ENCODE data around the gene S100A16. TPM values are rescaled to one million over a fixed set of nuclear protein-coding genes. Genes with fewer than 3 reads are reported as not detected.
"Not testable (repeated sequence)": the region's sequence is repeated elsewhere in the genome, so short reads cannot be mapped to it uniquely, and the experiment has no call there.

Gene S100A16
- total RNA-seq, 1 donor from 2014 or later: 22.1 TPM

DNA sequence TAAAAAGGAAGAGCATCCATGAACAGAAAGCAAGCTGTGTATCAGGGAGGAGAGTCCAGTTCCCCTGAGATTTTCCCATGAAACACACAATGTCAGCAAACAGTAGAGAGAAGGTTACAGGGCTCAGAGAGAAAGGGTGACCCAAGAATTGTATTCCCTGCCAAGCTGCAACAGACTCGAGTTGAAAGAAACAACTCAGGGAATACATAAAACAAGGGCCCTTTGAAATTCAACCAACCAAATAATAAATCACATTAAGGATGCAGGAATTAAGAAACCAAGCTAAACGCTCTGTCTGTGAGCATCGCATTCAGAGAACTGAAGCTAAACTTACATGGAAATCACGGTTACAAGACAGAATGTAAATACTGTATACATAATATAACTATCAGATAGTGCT is 20.2 kb downstream of the S100A16 start:
- no peak for DNase-seq (ENCODE audit: low spot score in 2 of 2, unreplicated experiment in 2 of 2)
- Mint-ChIP-seq H3K36me3 (no peaks in the 10 kb centered on the region), H3K4me3 (no peak overlapping the region), H3K4me1 (peaks cover 3% of the 10 kb centered on the region), H3K27me3 (ENCODE audit: low read depth) (no peaks in the 10 kb centered on the region), H3K27ac (no peak overlapping the region), H3K9me3 (no peaks in the 10 kb centered on the region)
- TF ChIP-seq, protein P1, sequence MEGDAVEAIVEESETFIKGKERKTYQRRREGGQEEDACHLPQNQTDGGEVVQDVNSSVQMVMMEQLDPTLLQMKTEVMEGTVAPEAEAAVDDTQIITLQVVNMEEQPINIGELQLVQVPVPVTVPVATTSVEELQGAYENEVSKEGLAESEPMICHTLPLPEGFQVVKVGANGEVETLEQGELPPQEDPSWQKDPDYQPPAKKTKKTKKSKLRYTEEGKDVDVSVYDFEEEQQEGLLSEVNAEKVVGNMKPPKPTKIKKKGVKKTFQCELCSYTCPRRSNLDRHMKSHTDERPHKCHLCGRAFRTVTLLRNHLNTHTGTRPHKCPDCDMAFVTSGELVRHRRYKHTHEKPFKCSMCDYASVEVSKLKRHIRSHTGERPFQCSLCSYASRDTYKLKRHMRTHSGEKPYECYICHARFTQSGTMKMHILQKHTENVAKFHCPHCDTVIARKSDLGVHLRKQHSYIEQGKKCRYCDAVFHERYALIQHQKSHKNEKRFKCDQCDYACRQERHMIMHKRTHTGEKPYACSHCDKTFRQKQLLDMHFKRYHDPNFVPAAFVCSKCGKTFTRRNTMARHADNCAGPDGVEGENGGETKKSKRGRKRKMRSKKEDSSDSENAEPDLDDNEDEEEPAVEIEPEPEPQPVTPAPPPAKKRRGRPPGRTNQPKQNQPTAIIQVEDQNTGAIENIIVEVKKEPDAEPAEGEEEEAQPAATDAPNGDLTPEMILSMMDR (IDR thresholded peaks at IDR 0.05; ENCODE audit: unreplicated experiment): no peak

DNA sequence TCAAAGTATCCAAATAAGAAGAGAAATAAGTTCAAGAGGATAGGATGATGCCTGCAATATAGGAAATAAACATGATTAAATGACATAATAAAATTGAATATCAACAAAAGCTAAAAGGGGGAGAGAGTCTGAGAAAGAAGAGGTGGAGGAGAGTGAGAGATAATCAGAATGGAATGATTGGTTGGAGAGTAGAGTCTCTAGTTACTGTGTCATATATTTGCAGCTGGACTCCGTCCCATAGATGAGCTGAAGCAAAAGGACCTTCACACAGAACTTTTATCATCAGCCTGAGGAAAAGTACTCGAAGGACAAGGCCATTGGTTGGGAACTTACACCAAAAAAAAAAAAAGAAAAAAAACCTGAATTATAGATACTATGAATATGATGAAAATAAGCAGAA is 24.5 kb downstream of the S100A16 start:
- Mint-ChIP-seq H3K4me1 (peaks cover 16% of the 10 kb centered on the region), H3K9me3 (no peaks in the 10 kb centered on the region), H3K36me3 (no peaks in the 10 kb centered on the region), H3K27ac (no peak overlapping the region), H3K27me3 (ENCODE audit: low read depth) (no peaks in the 10 kb centered on the region), H3K4me3 (no peak overlapping the region)
- TF ChIP-seq, protein P1 (IDR thresholded peaks at IDR 0.05; ENCODE audit: unreplicated experiment): no peak
- DNase-seq (ENCODE audit: low spot score in 2 of 2, unreplicated experiment in 2 of 2): no peak

DNA sequence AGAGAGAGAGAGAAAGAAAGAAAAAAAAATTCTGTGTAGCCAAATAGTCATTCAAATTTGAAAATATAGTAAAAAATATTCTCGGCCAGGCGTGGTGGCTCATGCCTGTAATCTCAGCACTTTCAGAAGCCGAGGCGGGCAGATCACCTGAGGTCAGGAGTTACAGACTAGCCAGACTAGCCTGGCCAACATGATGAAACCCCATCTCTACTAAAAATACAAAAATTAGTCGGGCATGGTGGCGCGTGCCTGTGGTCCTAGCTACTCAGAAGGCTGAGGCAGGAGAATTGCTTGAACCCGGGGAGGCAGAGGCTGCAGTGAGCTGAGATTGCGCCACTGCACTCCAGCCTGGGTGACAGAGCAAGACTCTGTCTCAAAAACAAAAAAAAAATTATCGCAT is 24.9 kb downstream of the S100A16 start:
- not testable (repeated sequence) for H3K4me3 Mint-ChIP-seq; H3K27ac Mint-ChIP-seq; H3K27me3 Mint-ChIP-seq (ENCODE audit: low read depth); H3K9me3 Mint-ChIP-seq; DNase-seq (ENCODE audit: low spot score in 2 of 2, unreplicated experiment in 2 of 2); H3K36me3 Mint-ChIP-seq
- peaks cover 16% of the 10 kb centered on the region for H3K4me1 Mint-ChIP-seq

DNA sequence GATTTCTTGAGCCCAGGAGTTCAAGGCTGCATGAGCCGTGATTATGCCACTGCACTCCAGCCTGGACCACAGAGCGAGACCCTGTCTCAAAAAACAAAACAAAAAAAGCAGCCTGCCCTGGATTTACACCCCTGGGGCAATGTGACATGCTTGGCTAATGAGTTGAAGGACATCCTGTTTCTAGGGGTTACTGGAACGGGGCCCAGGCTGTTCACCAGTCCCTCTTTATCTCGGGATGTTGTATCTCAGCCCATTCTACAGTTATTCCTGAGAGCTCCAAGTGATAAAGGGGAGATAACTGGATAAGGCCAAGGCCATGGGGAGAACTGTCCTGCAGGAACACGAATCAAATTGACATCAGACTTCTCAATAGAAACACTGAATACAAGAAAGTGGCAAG is 25.6 kb downstream of the S100A16 start:
- Mint-ChIP-seq H3K4me3 (no peak overlapping the region), H3K27ac (no peak overlapping the region), H3K27me3 (ENCODE audit: low read depth) (no peaks in the 10 kb centered on the region), H3K4me1 (peaks cover 13% of the 10 kb centered on the region), H3K9me3 (no peaks in the 10 kb centered on the region), H3K36me3 (no peaks in the 10 kb centered on the region)
- TF ChIP-seq, protein P1 (IDR thresholded peaks at IDR 0.05; ENCODE audit: unreplicated experiment): no peak
- no peak for DNase-seq (ENCODE audit: low spot score in 2 of 2, unreplicated experiment in 2 of 2)

DNA sequence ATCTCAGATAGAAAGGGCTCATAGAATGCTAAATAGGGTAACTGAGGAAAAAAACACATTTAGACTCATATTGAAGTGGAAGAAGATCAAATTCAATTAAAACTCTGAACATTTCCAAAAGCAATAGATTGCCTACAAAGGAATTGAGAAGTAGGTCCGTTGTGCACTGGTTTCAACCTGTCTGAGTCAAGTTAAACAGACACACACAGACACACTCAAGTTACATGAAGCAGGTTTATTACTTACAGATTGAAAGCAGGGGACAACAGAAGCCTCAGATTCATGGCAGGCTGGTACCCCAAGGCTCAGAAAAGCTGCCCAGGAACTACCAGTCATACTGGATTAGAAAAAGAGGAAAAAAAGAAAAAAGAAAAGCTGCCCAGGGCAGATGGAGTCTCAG is 26.6 kb downstream of the S100A16 start:
- TF ChIP-seq, protein P1 (IDR thresholded peaks at IDR 0.05; ENCODE audit: unreplicated experiment): no peak
- Mint-ChIP-seq H3K36me3 (no peaks in the 10 kb centered on the region), H3K27ac (no peak overlapping the region), H3K4me1 (peaks cover 13% of the 10 kb centered on the region), H3K9me3 (no peaks in the 10 kb centered on the region), H3K4me3 (no peak overlapping the region), H3K27me3 (ENCODE audit: low read depth) (no peaks in the 10 kb centered on the region)
- no peak for DNase-seq (ENCODE audit: low spot score in 2 of 2, unreplicated experiment in 2 of 2)

DNA sequence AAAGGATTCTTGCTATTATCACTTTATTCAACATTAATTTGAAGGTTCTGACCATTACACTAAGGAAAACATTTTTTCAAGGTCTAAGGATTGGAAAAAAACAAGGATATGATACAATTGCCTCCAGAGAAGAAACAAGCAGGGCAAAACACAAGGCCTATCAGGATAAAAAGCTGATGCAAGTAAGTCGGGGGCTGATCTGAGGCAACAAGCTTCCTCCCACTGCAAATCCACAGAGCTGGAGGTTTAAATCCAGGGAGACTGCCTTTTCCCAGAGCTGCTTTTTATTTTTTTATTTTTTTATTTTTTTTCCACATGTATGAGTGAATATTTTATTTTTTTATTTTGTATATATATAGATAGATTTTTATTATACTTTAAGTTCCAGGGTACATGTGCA is 27.9 kb downstream of the S100A16 start:
- H3K4me3 Mint-ChIP-seq: no peak overlapping the region
- TF ChIP-seq, protein P1 (IDR thresholded peaks at IDR 0.05; ENCODE audit: unreplicated experiment): no peak
- H3K9me3 Mint-ChIP-seq: no peaks in the 10 kb centered on the region
- peaks cover 13% of the 10 kb centered on the region for H3K4me1 Mint-ChIP-seq
- H3K27me3 Mint-ChIP-seq (ENCODE audit: low read depth): no peaks in the 10 kb centered on the region
- no peak overlapping the region for H3K27ac Mint-ChIP-seq
- no peak for DNase-seq (ENCODE audit: low spot score in 2 of 2, unreplicated experiment in 2 of 2)
- no peaks in the 10 kb centered on the region for H3K36me3 Mint-ChIP-seq
